GM18511 (cell line): ENCODE results near the gene NFE2L2.
"Not testable (repeated sequence)": the region's sequence is repeated elsewhere in the genome, so short reads cannot be mapped to it uniquely, and the experiment has no call there.

Source experiments
- ATAC-seq: cut with Tn5 transposase; IDR thresholded peaks from one replicate; pipeline ENCODE4 v1.9.1; 2021; ENCODE audit warnings: mild to moderate bottlenecking, moderate library complexity; ENCODE audit not compliant: unreplicated experiment

Gene NFE2L2

DNA sequence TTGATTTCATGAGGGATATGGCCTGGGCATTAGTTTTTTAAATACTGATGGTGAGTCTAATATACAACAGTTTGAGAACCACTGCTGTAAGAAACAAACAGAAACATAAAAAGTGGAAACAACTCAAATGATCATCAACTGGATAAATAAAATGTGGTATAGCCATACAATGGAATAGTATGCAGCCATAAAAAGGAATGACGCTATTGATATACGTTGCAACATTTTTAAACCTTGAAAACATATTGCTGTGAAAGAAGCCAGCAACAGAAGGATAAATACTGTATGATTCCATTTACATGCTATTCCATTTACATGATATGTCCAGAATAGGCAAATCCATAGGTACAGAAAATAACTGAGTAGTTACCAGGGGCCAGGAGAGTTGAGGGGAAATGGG lies 6.5 kb downstream of the NFE2L2 start:
- no peak for ATAC-seq

GRCh38 chr2:177257471-177257870 lies 7.1 kb downstream of the NFE2L2 start:
- no peak for ATAC-seq

DNA sequence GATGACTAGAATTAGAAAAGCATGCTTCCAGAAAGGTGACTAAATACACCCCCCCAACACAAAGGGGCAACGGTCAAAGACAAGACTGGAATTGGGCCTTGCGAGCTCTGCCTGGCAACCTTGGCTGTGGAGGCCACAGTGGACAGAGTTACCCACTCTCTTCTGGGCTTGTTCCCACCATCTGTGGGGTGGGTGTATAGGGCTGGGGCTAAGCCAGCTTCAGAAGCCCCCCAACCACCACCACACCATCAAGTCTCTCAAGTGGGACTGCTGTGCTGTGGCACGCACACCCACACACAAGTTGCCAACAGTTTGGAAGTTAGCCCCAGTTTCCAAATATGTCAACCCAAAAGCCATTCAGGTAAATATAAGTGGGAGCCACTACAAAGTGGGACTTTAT lies 7.8 kb downstream of the NFE2L2 start:
- ATAC-seq, result no peak

- no peak for ATAC-seq
Measured at GRCh38 chr2:177256026-177256425, 8.5 kb downstream of the NFE2L2 start.

GRCh38 chr2:177255227-177255601 lies 9.3 kb downstream of the NFE2L2 start:
- ATAC-seq, result no peak

- no peak for ATAC-seq
Measured at GRCh38 chr2:177254433-177255226, 9.9 kb downstream of the NFE2L2 start.

DNA sequence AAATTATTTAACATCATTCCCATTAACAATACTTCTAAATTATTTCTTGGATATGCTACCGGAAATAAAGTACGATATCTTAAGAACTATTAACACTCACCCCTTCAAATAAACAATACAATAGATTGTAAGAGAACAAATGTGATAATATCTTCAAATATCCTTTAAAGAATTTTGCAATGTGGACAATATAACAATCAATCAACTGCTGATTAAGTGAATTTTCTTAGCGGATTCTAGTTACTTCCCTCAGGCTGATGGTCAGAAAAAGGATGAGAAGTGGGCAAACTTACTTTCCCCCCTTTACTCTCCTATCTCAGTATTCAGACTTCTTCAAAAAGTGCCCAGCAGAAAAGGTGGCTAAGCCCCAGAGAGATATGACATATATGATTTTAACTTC lies 10.8 kb downstream of the NFE2L2 start:
- no peak for ATAC-seq

DNA sequence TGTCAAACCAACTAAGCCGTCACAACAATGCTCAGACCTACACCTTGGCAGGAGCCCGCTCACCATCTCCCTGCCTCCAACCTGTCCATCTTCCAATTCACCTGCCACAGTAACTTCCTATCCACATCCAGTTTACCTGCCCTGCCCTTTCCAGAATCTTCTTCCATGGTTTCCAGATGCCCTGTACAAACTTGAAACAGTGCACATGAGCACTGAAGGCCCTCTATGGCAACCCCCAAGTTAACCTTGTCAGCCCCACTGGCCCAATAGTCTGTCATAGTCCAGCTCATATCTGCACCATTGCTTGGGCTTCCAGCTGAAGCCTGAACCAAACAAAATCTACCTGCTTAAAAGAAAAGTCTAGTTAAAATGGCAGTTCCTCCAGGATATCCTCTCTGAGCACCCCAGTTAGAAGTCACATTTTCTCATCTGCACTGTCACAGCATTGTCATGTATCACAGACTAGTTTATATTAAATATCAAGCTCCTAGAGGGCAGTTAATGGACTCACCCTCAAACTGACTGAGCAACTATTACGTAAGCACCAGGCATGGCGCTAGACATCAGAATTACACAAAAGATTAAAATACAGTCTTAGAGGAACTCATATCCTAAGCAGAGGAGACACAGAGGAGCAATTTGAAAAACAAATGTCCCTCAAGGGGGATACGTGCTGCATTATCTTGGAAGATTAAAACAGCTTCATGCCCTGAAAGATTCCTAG lies 11.6 kb downstream of the NFE2L2 start:
- no peak for ATAC-seq

DNA sequence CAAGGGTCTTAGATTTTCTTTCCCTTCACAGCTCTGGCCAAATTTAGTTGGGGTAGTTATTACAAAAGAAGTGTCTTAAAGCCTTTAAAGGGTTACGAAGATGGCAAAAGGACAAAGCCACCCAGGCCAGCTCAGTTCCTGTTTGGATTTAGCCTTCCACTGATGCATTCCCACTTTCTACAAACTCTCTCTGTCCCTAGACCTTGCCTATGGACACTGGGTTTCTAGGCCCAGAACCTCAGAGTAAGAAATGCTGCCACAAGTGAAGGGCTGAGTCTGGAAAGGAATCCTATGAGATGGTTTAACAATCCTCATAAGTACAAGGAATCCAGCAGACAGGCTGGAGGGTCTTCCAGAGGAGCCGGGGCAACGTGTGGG lies 13.4 kb downstream of the NFE2L2 start:
- ATAC-seq, result no peak

DNA sequence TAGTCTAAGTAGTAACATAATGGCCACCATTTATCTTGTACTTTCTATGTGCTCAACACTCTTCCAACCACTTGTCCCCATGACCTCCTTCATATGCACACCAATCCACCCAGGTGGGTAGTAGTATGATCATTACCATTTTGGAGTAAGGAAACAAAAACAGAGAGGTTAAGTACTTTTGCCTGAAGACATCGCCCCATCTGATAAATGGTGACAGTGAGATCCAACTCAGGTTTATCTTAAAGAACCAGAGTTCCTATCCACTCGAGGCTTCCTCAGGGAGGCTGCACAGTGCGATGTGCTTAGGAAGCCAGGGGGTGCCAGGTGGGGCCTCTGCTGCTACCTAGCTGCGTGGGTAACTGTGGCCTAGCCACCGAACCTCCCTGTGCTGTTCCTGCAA lies 14.1 kb downstream of the NFE2L2 start:
- ATAC-seq, result no peak

- no peak for ATAC-seq
Measured at GRCh38 chr2:177249038-177249437, 15.5 kb downstream of the NFE2L2 start.

DNA sequence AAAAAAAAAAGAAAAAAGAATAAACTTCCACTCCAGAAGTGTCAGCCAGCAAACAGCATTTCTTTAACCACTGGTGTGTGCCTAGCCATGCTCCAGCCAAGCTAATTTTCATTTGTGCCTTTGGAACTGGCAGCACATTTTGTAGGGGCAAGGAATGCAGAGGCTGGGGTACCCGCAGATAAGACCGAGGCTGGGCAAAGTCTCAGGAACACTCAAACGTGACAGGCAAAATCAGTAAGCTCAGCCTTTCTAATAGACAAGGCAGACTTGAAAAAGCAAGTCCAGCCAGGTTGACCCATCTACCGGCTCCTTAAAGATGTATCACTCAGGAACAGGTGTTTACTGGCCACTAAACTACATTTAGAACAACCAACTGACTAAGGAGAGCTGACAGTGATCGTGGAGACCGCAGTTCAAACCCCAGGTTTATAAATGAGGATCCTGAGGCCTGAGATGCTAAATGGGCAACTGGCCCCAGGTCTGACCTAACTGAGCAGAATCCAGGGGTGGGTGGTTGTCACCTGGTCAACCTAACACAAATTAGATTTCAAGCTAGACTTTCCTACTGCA lies 16.7 kb downstream of the NFE2L2 start:
- no peak for ATAC-seq

DNA sequence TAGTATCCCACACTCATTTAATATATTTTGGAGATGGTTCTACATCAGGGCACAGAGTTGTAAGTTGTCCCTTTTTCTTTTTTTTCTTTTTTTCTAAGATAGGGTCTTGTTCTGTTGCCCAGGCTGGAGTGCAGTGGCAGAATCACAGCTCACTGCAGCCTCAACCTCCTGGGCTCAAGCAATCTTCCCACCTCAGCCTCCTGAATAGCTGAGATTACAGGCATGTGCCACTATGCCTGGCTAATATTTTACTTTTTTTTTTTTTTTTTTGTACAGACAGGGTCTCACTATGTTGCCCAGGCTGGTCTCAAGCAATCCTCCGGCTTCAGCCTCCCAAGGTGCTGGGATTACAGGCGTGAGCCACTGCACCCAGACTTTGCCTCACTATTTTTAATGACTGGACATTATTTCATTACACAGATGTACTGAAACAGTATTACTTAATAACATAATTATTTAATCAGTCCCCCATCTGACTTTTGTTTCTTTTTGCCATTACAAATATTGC lies 17.9 kb downstream of the NFE2L2 start:
- not testable (repeated sequence) for ATAC-seq

DNA sequence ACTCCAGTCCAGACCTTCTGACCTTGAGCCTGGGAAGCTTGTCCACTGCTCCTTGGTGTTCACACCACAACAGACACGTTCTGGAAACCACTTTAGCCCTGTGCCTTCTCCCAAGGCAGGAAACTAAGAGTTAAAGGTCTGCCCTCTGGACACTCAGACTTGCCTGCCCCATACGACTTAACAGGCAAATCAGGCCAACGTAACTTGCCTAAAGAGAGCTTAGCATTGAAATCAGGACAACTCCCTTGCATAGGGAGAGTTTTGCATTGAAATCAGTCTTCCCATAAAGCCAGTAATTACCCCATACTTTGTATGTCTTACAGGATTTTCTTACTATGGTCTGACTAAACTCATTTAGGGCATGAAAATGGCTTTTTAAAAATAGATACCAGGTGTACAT lies 18.5 kb downstream of the NFE2L2 start:
- no peak for ATAC-seq

DNA sequence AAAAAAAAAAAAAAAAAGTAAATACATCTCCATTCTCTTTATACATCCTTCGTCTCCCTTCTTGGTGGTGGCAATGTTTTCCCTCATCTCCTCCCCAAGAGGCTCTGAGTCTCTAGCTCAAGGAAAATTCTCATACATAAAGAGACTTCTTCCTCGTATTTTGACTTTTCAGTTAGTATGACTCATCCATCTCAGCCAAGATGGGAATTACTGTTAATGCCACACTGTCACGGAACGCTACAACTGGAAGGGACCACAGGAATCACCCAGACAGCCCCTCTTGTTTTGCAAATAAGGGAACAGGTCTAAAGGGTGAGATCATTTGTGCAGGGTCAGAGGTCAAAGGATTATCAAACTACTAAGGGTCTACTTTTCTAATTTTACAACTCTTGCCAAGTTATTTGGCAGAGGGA lies 19.5 kb downstream of the NFE2L2 start:
- ATAC-seq, result no peak

DNA sequence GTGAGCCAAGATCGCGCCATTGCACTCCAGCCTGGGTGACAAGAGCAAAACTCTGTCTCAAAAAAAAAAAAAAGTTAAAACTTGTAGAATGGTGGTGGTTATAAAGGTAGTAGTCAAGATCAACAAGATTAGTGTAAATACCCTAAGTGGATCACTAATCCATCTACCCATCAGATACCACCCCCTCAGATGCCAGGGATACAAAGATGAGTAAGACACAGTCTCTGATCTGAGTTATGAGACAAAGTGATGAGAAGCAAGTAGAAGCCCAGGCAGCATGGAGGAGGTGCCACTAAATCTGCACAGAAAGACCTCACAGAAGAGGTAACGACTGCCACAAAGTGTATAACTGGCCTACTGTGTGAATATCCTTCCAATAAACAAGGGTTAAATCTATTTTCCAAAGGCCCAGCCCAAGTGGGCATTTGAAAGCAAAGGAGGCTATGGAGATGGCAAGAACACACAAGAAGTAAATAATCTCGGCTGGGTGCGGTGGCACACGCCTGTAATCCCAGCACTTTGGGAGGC lies 20.2 kb downstream of the NFE2L2 start:
- no peak for ATAC-seq

DNA sequence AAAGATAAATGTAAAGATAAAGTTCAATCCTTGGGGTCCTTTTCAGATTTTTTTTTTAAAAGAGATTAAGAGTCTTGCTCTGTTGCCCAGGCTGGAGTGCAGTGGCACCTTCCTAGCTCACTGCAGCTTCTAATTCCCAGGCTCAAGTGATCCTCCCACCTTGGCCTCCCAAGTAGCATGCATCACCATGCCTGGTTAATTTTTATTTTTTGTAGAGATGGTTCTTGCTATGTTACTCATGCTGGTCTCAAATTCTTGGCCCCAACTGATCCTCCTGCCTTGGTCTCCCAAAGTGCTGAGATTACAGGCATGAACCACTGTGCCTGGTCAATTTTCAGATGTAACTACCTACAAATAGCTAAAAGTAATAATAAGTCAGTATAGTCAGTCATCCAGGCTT lies 21.1 kb downstream of the NFE2L2 start:
- no peak for ATAC-seq

- no peak for ATAC-seq
Measured at GRCh38 chr2:177243073-177243472, 21.5 kb downstream of the NFE2L2 start.

DNA sequence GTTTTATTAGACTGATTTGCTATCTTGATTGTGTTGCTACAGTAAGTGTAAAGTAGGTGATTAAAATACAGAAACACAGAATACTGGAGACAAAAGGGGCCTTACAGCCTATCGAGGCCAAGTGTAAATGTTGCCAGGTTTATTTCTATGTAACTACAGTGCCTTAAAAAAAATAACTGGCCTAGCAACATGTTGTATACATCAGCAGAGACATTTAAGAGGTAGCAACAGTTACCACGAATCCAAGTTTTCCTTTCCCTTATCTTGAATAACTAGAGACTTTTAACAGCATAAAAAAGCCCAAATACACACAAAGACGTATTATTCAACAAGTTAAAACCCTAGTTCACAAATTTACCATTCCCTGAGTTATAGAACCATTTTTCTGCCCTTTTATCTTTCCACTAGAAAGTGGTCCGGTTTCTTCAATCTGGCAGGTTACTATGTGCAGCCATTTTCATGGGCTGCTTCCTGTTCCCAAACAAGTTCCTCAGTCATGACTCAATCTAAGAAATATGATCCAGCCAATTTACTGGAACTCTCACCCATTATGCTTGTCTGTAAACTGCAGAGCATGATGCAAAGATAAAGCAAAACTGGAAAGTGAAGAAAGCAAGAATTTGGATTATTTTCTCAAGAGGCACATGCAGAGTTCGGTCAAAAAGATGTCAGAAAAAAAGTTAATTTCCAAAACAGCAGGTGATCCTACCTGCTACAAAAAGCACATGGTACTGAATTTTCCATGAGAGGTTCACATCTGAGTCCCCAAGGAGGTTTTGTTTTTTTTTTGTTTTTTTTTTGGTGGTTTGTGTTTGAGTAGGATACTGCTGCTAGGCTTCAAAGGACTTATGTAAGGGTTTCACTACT lies 22.2 kb downstream of the NFE2L2 start:
- ATAC-seq, result no peak

GRCh38 chr2:177241711-177242120 lies 22.8 kb downstream of the NFE2L2 start:
- no peak for ATAC-seq
